CD14-positive monocyte (primary cell): ENCODE data around the gene FIZ1. TPM values are rescaled to one million over a fixed set of nuclear protein-coding genes. Genes with fewer than 3 reads are reported as not detected.
A peak's percentile ranks its signal among the peaks of the same experiment; 100 is the strongest.

ENCODE experiments used
- DNase-seq, 3 donors: peaks; one replicate each; pipeline ENCODE4 v3.0.0-alpha.2; 2011 to 2022
- H2AFZ ChIP-seq: 2 replicates; pipeline ENCODE4 v1.6.0; 2012; ENCODE audit warnings: mild to moderate bottlenecking, low read depth, low read length, inconsistent platforms; ENCODE audit not compliant: insufficient read depth, poor library complexity, severe bottlenecking
- H3K27ac ChIP-seq, 2 donors: 1 replicate in 1 of 2; 2 replicates in 1 of 2; pipeline ENCODE4 v1.5.1; 2012 to 2013; ENCODE audit warnings: low read length in 2 of 2, control low read depth in 1 of 2, inconsistent platforms in 1 of 2, low read depth in 1 of 2, mild to moderate bottlenecking in 1 of 2
- H3K27me3 ChIP-seq, 2 donors: one replicate each; pipeline versions ENCODE4 v1.6.0 to v1.6.1; 2011 to 2013; ENCODE audit warnings: low read length in 2 of 2; ENCODE audit not compliant: control insufficient read depth in 2 of 2, insufficient read depth in 2 of 2
- H3K36me3 ChIP-seq, 2 donors: replicated peaks in 1 of 2; 1 replicate in 1 of 2; 2 replicates in 1 of 2; pipeline versions ENCODE4 v1.5.1 to v1.6.1; 2012 to 2013; ENCODE audit warnings: low read length in 2 of 2, control low read depth in 1 of 2, inconsistent platforms in 1 of 2, mild to moderate bottlenecking in 1 of 2; ENCODE audit not compliant: insufficient read depth in 2 of 2, control insufficient read depth in 1 of 2
- H3K4me1 ChIP-seq, 2 donors: 1 replicate in 1 of 2; 2 replicates in 1 of 2; pipeline versions ENCODE4 v1.5.1 to v1.6.1; 2012 to 2013; ENCODE audit warnings: low read length in 2 of 2, control low read depth in 1 of 2, inconsistent platforms in 1 of 2, mild to moderate bottlenecking in 1 of 2, moderate library complexity in 1 of 2; ENCODE audit not compliant: insufficient read depth in 2 of 2, control insufficient read depth in 1 of 2
- H3K4me2 ChIP-seq: replicated peaks from 2 replicates; pipeline ENCODE3; 2012; ENCODE audit warnings: low read length, moderate library complexity, mild to moderate bottlenecking; ENCODE audit not compliant: poor library complexity, severe bottlenecking; ENCODE audit errors: extremely low read depth
- H3K4me3 ChIP-seq, 3 experiments: fragments of 200-600 bp in 1 of 3; sonication (generic) in 1 of 3; replicated peaks in 1 of 3; 1 replicate in 2 of 3; 2 replicates in 1 of 3; pipeline ENCODE4 v1.5.1; 2011 to 2013; ENCODE audit warnings: low read length in 3 of 3, mild to moderate bottlenecking in 3 of 3, control low read depth in 2 of 3, low read depth in 2 of 3, inconsistent platforms in 1 of 3, moderate library complexity in 1 of 3
- H3K79me2 ChIP-seq: 2 replicates; pipeline ENCODE4 v1.6.0; 2012; ENCODE audit warnings: mild to moderate bottlenecking, control low read depth, inconsistent platforms, low read length, moderate library complexity; ENCODE audit not compliant: insufficient read depth
- H3K9ac ChIP-seq: 2 replicates; pipeline ENCODE4 v1.6.0; 2017; ENCODE audit warnings: low read length, mild to moderate bottlenecking; ENCODE audit not compliant: insufficient read depth, poor library complexity, severe bottlenecking
- H3K9me3 ChIP-seq, 2 donors: replicated peaks in 1 of 2; 1 replicate in 1 of 2; 2 replicates in 1 of 2; pipeline versions ENCODE4 v1.5.1 to v1.6.1; 2012 to 2013; ENCODE audit warnings: low read length in 2 of 2, control low read depth in 1 of 2; ENCODE audit not compliant: control insufficient read depth in 1 of 2, insufficient read depth in 1 of 2
- H4K20me1 ChIP-seq: 2 replicates; pipeline ENCODE4 v1.6.0; 2012; ENCODE audit warnings: mild to moderate bottlenecking, low read length, control low read depth, moderate library complexity; ENCODE audit not compliant: insufficient read depth
- H3K27ac Mint-ChIP-seq, 7 donors: one replicate each; pipeline ENCODE4 v1.8.0; 2020; ENCODE audit warnings: mild to moderate bottlenecking in 7 of 7, mixed read lengths in 7 of 7, moderate library complexity in 6 of 7, inconsistent platforms in 2 of 7
- H3K27me3 Mint-ChIP-seq, 3 donors: one replicate each; pipeline ENCODE4 v1.8.0; 2021 to 2022; ENCODE audit warnings: low read depth in 3 of 3, mild to moderate bottlenecking in 3 of 3, mixed read lengths in 3 of 3, moderate library complexity in 3 of 3, inconsistent platforms in 1 of 3
- H3K36me3 Mint-ChIP-seq, 2 donors: one replicate each; pipeline ENCODE4 v1.8.0; 2020; ENCODE audit warnings: mixed read lengths in 2 of 2, inconsistent platforms in 1 of 2, mild to moderate bottlenecking in 1 of 2
- H3K4me1 Mint-ChIP-seq: one replicate; pipeline ENCODE4 v1.8.0; 2020; ENCODE audit warnings: mild to moderate bottlenecking, mixed read lengths
- H3K4me3 Mint-ChIP-seq, 2 donors: one replicate each; pipeline ENCODE4 v1.8.0; 2020; ENCODE audit warnings: mild to moderate bottlenecking in 2 of 2, mixed read lengths in 2 of 2, moderate library complexity in 1 of 2
- H3K9me3 Mint-ChIP-seq, 7 donors: one replicate each; pipeline ENCODE4 v1.8.0; 2020 to 2022; ENCODE audit warnings: mixed read lengths in 7 of 7, mild to moderate bottlenecking in 6 of 7, moderate library complexity in 6 of 7, inconsistent platforms in 2 of 7
- WGBS: methylation state at CpG from one replicate; pipeline ENCODE4 v1.1.5; 2013; ENCODE audit warnings: missing lambda C conversion rate; ENCODE audit not compliant: insufficient coverage; 5-methylcytosine and 5-hydroxymethylcytosine counted together
- intact Hi-C, 2 donors: fragments of 100-400 bp; cut with micrococcal nuclease; formaldehyde crosslinking; loops; one replicate each; pipeline versions ENCODE4 v1.15.0 to v1.15.1; 2023
- polyA plus RNA-seq, 3 donors: library from polyadenylated mRNA; depleted of rRNA in 1 of 3; unstranded in 2 of 3; stranded (reverse) in 1 of 3; fragments of 300-500 nt in 2 of 3; fragments of >200 nt in 1 of 3; fragmentation: Illumina TruSeq in 2 of 3; gene quantifications; 1 replicate in 2 of 3; 2 replicates in 1 of 3; pipeline ENCODE4 v1.2.3, GENCODE V29; 2012 to 2021
- TF ChIP-seq, protein P1 (sequence below): fragments of 200-600 bp; IDR thresholded peaks from one replicate; pipeline ENCODE4 v1.8.0; 2022; ENCODE audit warnings: antibody characterized with exemption, mild to moderate bottlenecking

The FIZ1 gene
- polyA plus RNA-seq, 3 donors: 1.2 to 2.6 (median 1.6) TPM

DNA sequence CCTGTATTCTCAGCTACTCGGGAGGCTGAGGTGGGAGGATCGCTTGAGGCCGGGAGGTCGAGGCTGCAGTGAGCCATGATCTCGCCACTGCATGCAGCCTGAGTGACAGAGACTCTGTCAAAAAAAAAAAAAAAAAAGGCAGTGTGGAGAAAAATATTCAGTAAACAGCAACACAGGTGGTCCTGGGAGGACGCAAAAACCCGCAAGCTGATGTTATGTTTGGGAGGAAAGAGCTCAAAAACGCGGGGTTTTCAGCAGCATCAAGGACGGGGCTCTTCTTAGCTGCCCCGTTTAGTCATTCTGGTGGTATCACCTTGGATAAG is 25.6 kb upstream of the FIZ1 start:
- Histone ChIP-seq H3K9ac (no peak overlapping the region), H4K20me1 (no peaks in the 10 kb centered on the region), H2AFZ (peak overlapping the region; percentile 76), H3K79me2 (peaks cover 17% of the 10 kb centered on the region), H3K4me1 (peaks cover 39 to 48% of the 10 kb centered on the region in 2 donors), H3K4me2 (peak overlapping the region; percentile 70), H3K36me3 (no peaks in the 10 kb centered on the region), H3K27me3 (no peaks in the 10 kb centered on the region), H3K27ac (peak overlapping the region in 1 of 2 donors; percentile 86), H3K4me3 (peak overlapping the region; percentile 54 to 85 (median 63)), H3K9me3 (no peaks in the 10 kb centered on the region)
- H3K27me3 Mint-ChIP-seq: peaks cover 0 to 9% (median 1%) of the 10 kb centered on the region in 3 donors
- no peak for DNase-seq
- peaks cover 3 to 10% of the 10 kb centered on the region in 2 donors for H3K36me3 Mint-ChIP-seq
- H3K4me1 Mint-ChIP-seq: peaks cover 34% of the 10 kb centered on the region
- peak overlapping the region; percentile 61 to 99 (median 95) for H3K27ac Mint-ChIP-seq
- WGBS: no CpG with 5 or more reads among the region's 11 CpGs
- peak overlapping the region; percentile 85 to 94 for H3K4me3 Mint-ChIP-seq
- intact Hi-C loops: loop anchor here in 1 of 2 donors (2.0 kb wide), 1 partner anchor 26 kb away; the partner anchor contains the start of gene FIZ1
- H3K9me3 Mint-ChIP-seq: peaks cover 0 to 4% (median 0%) of the 10 kb centered on the region in 7 donors
- TF ChIP-seq, protein P1, sequence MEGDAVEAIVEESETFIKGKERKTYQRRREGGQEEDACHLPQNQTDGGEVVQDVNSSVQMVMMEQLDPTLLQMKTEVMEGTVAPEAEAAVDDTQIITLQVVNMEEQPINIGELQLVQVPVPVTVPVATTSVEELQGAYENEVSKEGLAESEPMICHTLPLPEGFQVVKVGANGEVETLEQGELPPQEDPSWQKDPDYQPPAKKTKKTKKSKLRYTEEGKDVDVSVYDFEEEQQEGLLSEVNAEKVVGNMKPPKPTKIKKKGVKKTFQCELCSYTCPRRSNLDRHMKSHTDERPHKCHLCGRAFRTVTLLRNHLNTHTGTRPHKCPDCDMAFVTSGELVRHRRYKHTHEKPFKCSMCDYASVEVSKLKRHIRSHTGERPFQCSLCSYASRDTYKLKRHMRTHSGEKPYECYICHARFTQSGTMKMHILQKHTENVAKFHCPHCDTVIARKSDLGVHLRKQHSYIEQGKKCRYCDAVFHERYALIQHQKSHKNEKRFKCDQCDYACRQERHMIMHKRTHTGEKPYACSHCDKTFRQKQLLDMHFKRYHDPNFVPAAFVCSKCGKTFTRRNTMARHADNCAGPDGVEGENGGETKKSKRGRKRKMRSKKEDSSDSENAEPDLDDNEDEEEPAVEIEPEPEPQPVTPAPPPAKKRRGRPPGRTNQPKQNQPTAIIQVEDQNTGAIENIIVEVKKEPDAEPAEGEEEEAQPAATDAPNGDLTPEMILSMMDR: no peak

DNA sequence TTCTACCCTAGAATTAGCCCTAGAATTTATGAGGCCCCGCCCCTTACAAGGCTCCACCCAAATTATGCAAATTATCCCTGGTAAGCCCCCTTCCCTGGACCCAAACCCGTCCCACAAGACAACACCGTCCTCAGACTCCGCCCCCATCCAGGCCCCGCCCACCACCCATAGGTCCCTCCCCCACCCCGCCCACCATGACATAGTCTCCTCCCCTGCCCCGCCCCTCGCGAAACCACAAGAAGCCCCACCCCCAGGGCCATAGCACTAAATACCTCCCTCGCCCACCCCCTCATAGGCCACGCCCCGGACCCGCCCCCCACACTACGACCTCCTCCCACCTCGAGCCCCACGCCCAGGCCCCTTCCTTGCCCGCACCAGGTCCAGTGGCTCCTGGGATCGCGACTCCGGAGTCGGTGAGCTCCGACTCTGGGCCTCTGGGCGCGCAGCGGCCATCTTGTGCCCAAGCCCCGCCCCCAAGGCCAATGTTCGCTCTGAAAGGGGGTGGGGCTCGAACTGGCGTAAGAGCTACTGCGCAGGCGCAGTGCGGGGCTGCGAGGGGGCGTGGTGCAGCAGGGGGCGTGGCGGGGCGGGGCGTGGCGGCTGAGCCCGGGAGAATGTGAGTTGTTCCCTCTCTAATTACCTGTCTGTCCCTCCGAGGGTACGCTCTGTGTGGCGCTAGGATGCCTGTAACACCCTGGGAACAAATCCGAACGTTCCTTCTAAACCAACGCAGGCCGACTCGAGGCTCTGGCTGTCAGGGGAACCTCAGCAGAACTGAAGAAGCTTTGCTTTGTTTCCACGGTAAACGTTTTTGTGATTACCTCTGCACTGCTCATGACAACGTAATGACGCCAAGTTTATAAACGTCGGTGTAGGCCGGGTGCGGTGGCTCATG is 25.0 kb upstream of the FIZ1 start, which contains the start of gene ZNF784:
ZNF784 (minus strand) TSS at position 458 of the 895 bp plus-strand sequence; CDS start at position 453, 5 bp downstream.
- Histone ChIP-seq H3K4me1 (peaks cover 45 to 54% of the 10 kb centered on the region in 2 donors), H3K4me3 (peak within 1 kb of the TSS; percentile 54 to 85 (median 63)), H3K27me3 (no peaks in the 10 kb centered on the region), H3K9me3 (no peaks in the 10 kb centered on the region), H3K27ac (peak within 1 kb of the TSS; percentile 78 to 86), H2AFZ (peak within 1 kb of the TSS; percentile 76), H3K9ac (peak within 1 kb of the TSS; percentile 78), H3K4me2 (peak within 1 kb of the TSS; percentile 70), H3K79me2 (peaks cover 17% of the 10 kb centered on the region), H4K20me1 (no peaks in the 10 kb centered on the region), H3K36me3 (no peaks in the 10 kb centered on the region)
- Mint-ChIP-seq H3K27me3 (peaks cover 0 to 8% (median 1%) of the 10 kb centered on the region in 3 donors), H3K27ac (peak within 1 kb of the TSS; percentile 91 to 99 (median 98)), H3K9me3 (peaks cover 0 to 4% (median 0%) of the 10 kb centered on the region in 7 donors), H3K4me3 (peak within 1 kb of the TSS; percentile 85 to 94), H3K36me3 (peaks cover 5 to 14% of the 10 kb centered on the region in 2 donors), H3K4me1 (peaks cover 40% of the 10 kb centered on the region)
- under 1% methylated on average over 40 of the region's 56 CpGs for WGBS
- TF ChIP-seq, protein P1: no peak
- intact Hi-C loops: loop anchor here (2.0 to 5.0 kb wide), 2 partner anchors 26 to 37 kb away; partner anchors contain the start of gene FIZ1 (in 1 of the 2)
- DNase-seq: peak; percentile 88 to 94 (median 91)
